Measurements from ENCODE around the gene NEIL3. TPM values are rescaled to one million over a fixed set of nuclear protein-coding genes. Genes with fewer than 3 reads are reported as not detected.

Gene NEIL3
- total RNA-seq, 1 donor from 2014 or later: 18.2 TPM

DNA sequence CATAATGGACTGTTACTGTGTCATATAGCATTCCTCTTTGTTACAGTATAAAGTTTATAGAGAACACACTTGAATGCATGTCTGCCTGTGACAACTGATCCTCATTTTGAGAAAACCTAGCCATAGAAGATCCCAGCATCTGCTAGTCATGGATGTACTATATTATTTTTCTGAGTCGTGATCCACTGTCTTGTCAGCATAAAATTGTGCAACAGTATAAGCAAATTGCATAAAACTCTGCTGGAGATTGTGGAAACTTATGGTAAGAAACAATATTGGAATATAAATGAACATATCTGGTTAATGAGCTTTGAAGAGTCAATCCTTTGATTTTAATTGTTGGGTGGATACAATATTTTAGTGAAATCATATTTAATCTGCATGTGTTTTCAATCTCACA, 3.6 kb downstream of the NEIL3 start:
- H3K27ac Mint-ChIP-seq (ENCODE audit: unreplicated experiment): no peak overlapping the region
- no peak for TF ChIP-seq CTCF (conservative IDR thresholded peaks at IDR 0.05)
- peaks cover 35% of the 10 kb centered on the region for H3K4me1 Mint-ChIP-seq

GRCh38 chr4:177315767-177316464, 6.2 kb downstream of the NEIL3 start:
- H3K4me1 Mint-ChIP-seq: peaks cover 34% of the 10 kb centered on the region
- no peak for TF ChIP-seq CTCF (conservative IDR thresholded peaks at IDR 0.05)
- H3K4me3 Mint-ChIP-seq: no peak overlapping the region
- peaks cover 13% of the 10 kb centered on the region for H3K36me3 Mint-ChIP-seq (ENCODE audit: low read depth)
- DNase-seq (ENCODE audit: low read depth, low spot score): no peak
- H3K27me3 Mint-ChIP-seq (ENCODE audit: low read depth): no peaks in the 10 kb centered on the region
- H3K9me3 Mint-ChIP-seq: no peaks in the 10 kb centered on the region
- no peak overlapping the region for H3K27ac Mint-ChIP-seq (ENCODE audit: unreplicated experiment)

More for the DNA sequence above, 3.6 kb downstream of the NEIL3 start:
- no peak for DNase-seq (ENCODE audit: low read depth, low spot score)
- Mint-ChIP-seq H3K27me3 (ENCODE audit: low read depth) (no peaks in the 10 kb centered on the region), H3K9me3 (no peaks in the 10 kb centered on the region), H3K4me3 (peak overlapping the region; percentile 6), H3K36me3 (ENCODE audit: low read depth) (peaks cover 7% of the 10 kb centered on the region)

GRCh38 chr4:177320721-177321120, 11.0 kb downstream of the NEIL3 start:
- H3K27me3 Mint-ChIP-seq (ENCODE audit: low read depth): no peaks in the 10 kb centered on the region
- no peaks in the 10 kb centered on the region for H3K9me3 Mint-ChIP-seq
- H3K36me3 Mint-ChIP-seq (ENCODE audit: low read depth): peaks cover 19% of the 10 kb centered on the region
- H3K27ac Mint-ChIP-seq (ENCODE audit: unreplicated experiment): no peak overlapping the region
- no peak for TF ChIP-seq CTCF (conservative IDR thresholded peaks at IDR 0.05)
- DNase-seq (ENCODE audit: low read depth, low spot score): no peak
- H3K4me1 Mint-ChIP-seq: peaks cover 24% of the 10 kb centered on the region
- H3K4me3 Mint-ChIP-seq: no peak overlapping the region

DNA sequence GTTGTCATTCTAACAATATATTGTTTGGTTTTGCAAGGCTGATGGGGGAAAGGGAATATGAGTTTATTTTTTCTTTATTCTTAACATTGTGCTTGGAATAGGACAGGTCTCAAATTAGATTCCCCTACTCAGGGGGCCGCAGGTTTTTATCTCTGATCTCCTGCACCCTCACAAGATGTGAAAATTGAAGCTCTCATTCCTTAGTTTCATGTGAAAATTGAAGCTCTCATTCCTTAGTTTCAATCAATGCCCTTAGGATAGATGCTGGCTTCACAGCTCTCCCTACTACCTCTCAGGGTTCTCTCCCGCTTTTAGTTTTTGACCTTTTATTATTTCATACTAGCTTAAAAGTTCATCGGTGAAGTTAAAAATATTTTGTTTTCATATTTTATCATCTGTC, 12.0 kb downstream of the NEIL3 start:
- DNase-seq (ENCODE audit: low read depth, low spot score): no peak
- Mint-ChIP-seq H3K9me3 (no peaks in the 10 kb centered on the region), H3K27me3 (ENCODE audit: low read depth) (no peaks in the 10 kb centered on the region), H3K4me1 (peaks cover 24% of the 10 kb centered on the region), H3K27ac (ENCODE audit: unreplicated experiment) (no peak overlapping the region), H3K4me3 (no peak overlapping the region), H3K36me3 (ENCODE audit: low read depth) (peaks cover 24% of the 10 kb centered on the region)
- no peak for TF ChIP-seq CTCF (conservative IDR thresholded peaks at IDR 0.05)

DNA sequence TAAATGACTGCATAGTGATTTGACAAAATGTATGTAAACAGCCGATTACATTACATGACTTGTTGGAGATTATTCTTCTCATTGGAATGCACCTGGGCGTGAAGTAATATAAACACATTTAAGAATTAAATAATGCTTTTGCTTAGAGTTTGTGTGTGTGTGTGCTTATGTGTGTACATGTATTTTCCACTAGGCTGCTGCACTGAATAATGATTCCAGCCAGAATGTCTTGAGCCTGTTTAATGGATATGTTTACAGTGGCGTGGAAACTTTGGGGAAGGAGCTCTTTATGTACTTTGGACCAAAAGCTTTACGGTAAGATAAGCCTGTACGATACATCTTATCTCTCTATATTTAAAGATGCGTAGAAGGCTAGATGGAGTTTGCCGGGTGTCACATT, 12.6 kb downstream of the NEIL3 start:
- peaks cover 20% of the 10 kb centered on the region for H3K4me1 Mint-ChIP-seq
- H3K27ac Mint-ChIP-seq (ENCODE audit: unreplicated experiment): no peak overlapping the region
- H3K36me3 Mint-ChIP-seq (ENCODE audit: low read depth): peaks cover 26% of the 10 kb centered on the region
- no peak for DNase-seq (ENCODE audit: low read depth, low spot score)
- H3K27me3 Mint-ChIP-seq (ENCODE audit: low read depth): no peaks in the 10 kb centered on the region
- H3K4me3 Mint-ChIP-seq: no peak overlapping the region
- H3K9me3 Mint-ChIP-seq: no peaks in the 10 kb centered on the region
- TF ChIP-seq CTCF (conservative IDR thresholded peaks at IDR 0.05): no peak
